SH-SY5Y (cell line): ENCODE data around the gene C17orf75.

Experiments
- GATA2 ChIP-seq: IDR thresholded peaks from 2 replicates; pipeline ENCODE4 v1.6.1; 2011; ENCODE audit warnings: mild to moderate bottlenecking, low read depth, low read length
- GATA3 ChIP-seq: IDR thresholded peaks from 2 replicates; pipeline ENCODE4 v1.6.1; 2011; ENCODE audit warnings: low read depth, mild to moderate bottlenecking, low read length, moderate library complexity

GRCh38 chr17:32305049-32305448 lies 36.9 kb downstream of the C17orf75 start:
- no peak for TF ChIP-seq GATA2
- TF ChIP-seq GATA3 = no peak
